HepG2 (cell line): ENCODE measurements around the gene CNTRL. TPM values are rescaled to one million over a fixed set of nuclear protein-coding genes. Genes with fewer than 3 reads are reported as not detected.

Experiments used
- AHDC1 ChIP-seq: sonication (generic); formaldehyde crosslinking; IDR thresholded peaks from 2 replicates; pipeline ENCODE4 v1.5.1; 2020; ENCODE audit warnings: mild to moderate bottlenecking, missing genetic modification reagents, borderline replicate concordance
- DNMT3B ChIP-seq: conservative IDR thresholded peaks from 2 replicates; pipeline ENCODE4 v1.6.1; 2016; ENCODE audit warnings: missing biosample characterization, control low read depth
- GFI1 ChIP-seq: sonication (generic); formaldehyde crosslinking; IDR thresholded peaks from 2 replicates; pipeline ENCODE4 v1.5.0; 2020; ENCODE audit warnings: missing genetic modification reagents, mild to moderate bottlenecking, borderline replicate concordance
- GLI4 ChIP-seq: sonication (generic); formaldehyde crosslinking; IDR thresholded peaks from 2 replicates; pipeline ENCODE4 v1.5.1; 2020; ENCODE audit warnings: missing genetic modification reagents, mild to moderate bottlenecking, moderate library complexity, borderline replicate concordance
- HMGA1 ChIP-seq: sonication (generic); formaldehyde crosslinking; conservative IDR thresholded peaks from 2 replicates; pipeline ENCODE4 v1.4.0; 2020; ENCODE audit warnings: missing genetic modification reagents
- MBNL3 ChIP-seq: fragments of 250-450 bp; sonication (Bioruptor Pico); conservative IDR thresholded peaks from 2 replicates; pipeline ENCODE4 v1.8.0; 2022; ENCODE audit warnings: mild to moderate bottlenecking, inconsistent platforms
- RORA ChIP-seq: sonication (generic); formaldehyde crosslinking; IDR thresholded peaks from 2 replicates; pipeline ENCODE4 v1.5.0; 2020; ENCODE audit warnings: mild to moderate bottlenecking, missing genetic modification reagents, moderate library complexity
- SALL1 ChIP-seq: sonication (generic); formaldehyde crosslinking; IDR thresholded peaks from 2 replicates; pipeline ENCODE4 v1.8.0; 2022; ENCODE audit warnings: mild to moderate bottlenecking, missing genetic modification reagents
- YY1 ChIP-seq: IDR thresholded peaks from 2 replicates; pipeline ENCODE4 v1.6.1; 2011; ENCODE audit warnings: low read length, low read depth, moderate library complexity, mild to moderate bottlenecking; ENCODE audit not compliant: insufficient read depth, insufficient replicate concordance
- ZNF501 ChIP-seq: sonication (generic); formaldehyde crosslinking; IDR thresholded peaks from 2 replicates; pipeline ENCODE4 v1.5.1; 2020; ENCODE audit warnings: mild to moderate bottlenecking, moderate library complexity, missing genetic modification reagents
- ZNF543 ChIP-seq: sonication (generic); formaldehyde crosslinking; IDR thresholded peaks from 2 replicates; pipeline ENCODE4 v1.4.0; 2020; ENCODE audit warnings: mild to moderate bottlenecking, missing genetic modification reagents
- ZNF713 ChIP-seq: sonication (generic); formaldehyde crosslinking; IDR thresholded peaks from 2 replicates; pipeline ENCODE4 v1.4.0; 2020; ENCODE audit warnings: mild to moderate bottlenecking, missing genetic modification reagents
- ZNF768 ChIP-seq: sonication (generic); formaldehyde crosslinking; IDR thresholded peaks from 2 replicates; pipeline ENCODE4 v1.4.0; 2020; ENCODE audit warnings: missing genetic modification reagents
- polyA plus RNA-seq, 8 experiments: library from polyadenylated mRNA; depleted of rRNA in 3 of 8; stranded (reverse) in 7 of 8; unstranded in 1 of 8; fragments of >200 nt; fragmentation: Illumina TruSeq in 4 of 8; extraction: Trizol in 4 of 8; gene quantifications; 2 replicates each; pipeline versions ENCODE4 v1.2.1 to v1.2.3, GENCODE V29; 2011 to 2016; ENCODE audit warnings: low read depth in 4 of 8, missing spikeins in 1 of 8, mixed read lengths in 1 of 8; ENCODE audit not compliant: insufficient read depth in 1 of 8
- total RNA-seq, 5 experiments: library from RNA; depleted of rRNA; stranded (reverse); fragments of >200 nt; fragmentation: Illumina TruSeq; extraction: Trizol; gene quantifications; 2 replicates each; pipeline ENCODE4 v1.2.3, GENCODE V29; 2016; ENCODE audit warnings: low read depth in 1 of 5
- TF ChIP-seq, protein P1 (sequence below): sonication (generic); formaldehyde crosslinking; conservative IDR thresholded peaks from 2 replicates; pipeline ENCODE4 v1.8.0; 2022; ENCODE audit warnings: missing genetic modification reagents
- TF ChIP-seq, protein P2 (sequence below): sonication (generic); formaldehyde crosslinking; IDR thresholded peaks from 2 replicates; pipeline ENCODE4 v1.5.0; 2020; ENCODE audit warnings: mild to moderate bottlenecking, missing genetic modification reagents, borderline replicate concordance
- TF ChIP-seq, protein P3 (sequence below): IDR thresholded peaks from 2 replicates; pipeline ENCODE4 v1.6.1; 2016; ENCODE audit warnings: missing compliant biosample characterization, missing genetic modification reagents, borderline replicate concordance

CNTRL gene
- total and polyA plus RNA-seq, 2 of the 13 experiments (the other 11 are each of a cell fraction or from before 2014, with no cell fraction given) = 7.5 to 11.8 TPM

GRCh38 chr9:121074370-121075250 is at the start of gene CNTRL (continued):
- no peak for TF ChIP-seq HMGA1 (CRISPR knock-in tag)
- TF ChIP-seq MBNL3 (CRISPR knock-in tag) = no peak
- TF ChIP-seq, protein P1, sequence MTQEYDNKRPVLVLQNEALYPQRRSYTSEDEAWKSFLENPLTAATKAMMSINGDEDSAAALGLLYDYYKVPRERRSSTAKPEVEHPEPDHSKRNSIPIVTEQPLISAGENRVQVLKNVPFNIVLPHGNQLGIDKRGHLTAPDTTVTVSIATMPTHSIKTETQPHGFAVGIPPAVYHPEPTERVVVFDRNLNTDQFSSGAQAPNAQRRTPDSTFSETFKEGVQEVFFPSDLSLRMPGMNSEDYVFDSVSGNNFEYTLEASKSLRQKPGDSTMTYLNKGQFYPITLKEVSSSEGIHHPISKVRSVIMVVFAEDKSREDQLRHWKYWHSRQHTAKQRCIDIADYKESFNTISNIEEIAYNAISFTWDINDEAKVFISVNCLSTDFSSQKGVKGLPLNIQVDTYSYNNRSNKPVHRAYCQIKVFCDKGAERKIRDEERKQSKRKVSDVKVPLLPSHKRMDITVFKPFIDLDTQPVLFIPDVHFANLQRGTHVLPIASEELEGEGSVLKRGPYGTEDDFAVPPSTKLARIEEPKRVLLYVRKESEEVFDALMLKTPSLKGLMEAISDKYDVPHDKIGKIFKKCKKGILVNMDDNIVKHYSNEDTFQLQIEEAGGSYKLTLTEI (CRISPR knock-in tag) = no peak
- TF ChIP-seq RORA (CRISPR knock-in tag) = no peak
- TF ChIP-seq YY1 = peak; percentile 94
- TF ChIP-seq DNMT3B (CRISPR knock-in tag) = peak; percentile 62
- peak; percentile 91 for TF ChIP-seq GFI1 (CRISPR knock-in tag)
- peak; percentile 70; the same call in 1 of the 2 replicates for TF ChIP-seq ZNF768
- TF ChIP-seq ZNF543 (CRISPR knock-in tag) = peak; percentile 70; the same call in 1 of the 2 replicates
- TF ChIP-seq AHDC1 (CRISPR knock-in tag) = peak; percentile 81
- TF ChIP-seq GLI4 (CRISPR knock-in tag) = peak; percentile 96; the same call in 1 of the 2 replicates
- peak; percentile 95 for TF ChIP-seq SALL1
- TF ChIP-seq ZNF501 (CRISPR knock-in tag) = peak; percentile 97
- 0 out of 2 replicates have a peak, but pooled peaks have one; percentile 50 for TF ChIP-seq ZNF713 (CRISPR knock-in tag)
- TF ChIP-seq, protein P2, sequence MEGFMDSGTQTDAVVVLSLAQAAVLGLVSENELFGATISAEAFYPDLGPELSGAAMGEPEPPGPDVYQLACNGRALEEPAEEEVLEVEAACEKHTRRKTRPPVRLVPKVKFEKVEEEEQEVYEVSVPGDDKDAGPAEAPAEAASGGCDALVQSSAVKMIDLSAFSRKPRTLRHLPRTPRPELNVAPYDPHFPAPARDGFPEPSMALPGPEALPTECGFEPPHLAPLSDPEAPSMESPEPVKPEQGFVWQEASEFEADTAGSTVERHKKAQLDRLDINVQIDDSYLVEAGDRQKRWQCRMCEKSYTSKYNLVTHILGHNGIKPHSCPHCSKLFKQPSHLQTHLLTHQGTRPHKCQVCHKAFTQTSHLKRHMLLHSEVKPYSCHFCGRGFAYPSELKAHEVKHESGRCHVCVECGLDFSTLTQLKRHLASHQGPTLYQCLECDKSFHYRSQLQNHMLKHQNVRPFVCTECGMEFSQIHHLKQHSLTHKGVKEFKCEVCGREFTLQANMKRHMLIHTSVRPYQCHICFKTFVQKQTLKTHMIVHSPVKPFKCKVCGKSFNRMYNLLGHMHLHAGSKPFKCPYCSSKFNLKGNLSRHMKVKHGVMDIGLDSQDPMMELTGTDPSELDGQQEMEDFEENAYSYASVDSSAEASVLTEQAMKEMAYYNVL (CRISPR knock-in tag) = peak; percentile 56; the same call in 1 of the 2 replicates
- TF ChIP-seq, protein P3, sequence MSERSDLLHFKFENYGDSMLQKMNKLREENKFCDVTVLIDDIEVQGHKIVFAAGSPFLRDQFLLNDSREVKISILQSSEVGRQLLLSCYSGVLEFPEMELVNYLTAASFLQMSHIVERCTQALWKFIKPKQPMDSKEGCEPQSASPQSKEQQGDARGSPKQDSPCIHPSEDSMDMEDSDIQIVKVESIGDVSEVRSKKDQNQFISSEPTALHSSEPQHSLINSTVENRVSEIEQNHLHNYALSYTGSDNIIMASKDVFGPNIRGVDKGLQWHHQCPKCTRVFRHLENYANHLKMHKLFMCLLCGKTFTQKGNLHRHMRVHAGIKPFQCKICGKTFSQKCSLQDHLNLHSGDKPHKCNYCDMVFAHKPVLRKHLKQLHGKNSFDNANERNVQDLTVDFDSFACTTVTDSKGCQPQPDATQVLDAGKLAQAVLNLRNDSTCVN (CRISPR knock-in tag) = peak; percentile 81
